GM12873 (cell line): ENCODE measurements around the gene SHC3.

Experiments used
- TF ChIP-seq, protein P1 (sequence below): IDR thresholded peaks from 2 replicates; pipeline ENCODE4 v1.5.1; 2012; ENCODE audit warnings: low read depth, mild to moderate bottlenecking, moderate library complexity, low read length, control low read depth; ENCODE audit not compliant: insufficient read depth; ENCODE audit errors: missing control alignments

The SHC3 gene

DNA sequence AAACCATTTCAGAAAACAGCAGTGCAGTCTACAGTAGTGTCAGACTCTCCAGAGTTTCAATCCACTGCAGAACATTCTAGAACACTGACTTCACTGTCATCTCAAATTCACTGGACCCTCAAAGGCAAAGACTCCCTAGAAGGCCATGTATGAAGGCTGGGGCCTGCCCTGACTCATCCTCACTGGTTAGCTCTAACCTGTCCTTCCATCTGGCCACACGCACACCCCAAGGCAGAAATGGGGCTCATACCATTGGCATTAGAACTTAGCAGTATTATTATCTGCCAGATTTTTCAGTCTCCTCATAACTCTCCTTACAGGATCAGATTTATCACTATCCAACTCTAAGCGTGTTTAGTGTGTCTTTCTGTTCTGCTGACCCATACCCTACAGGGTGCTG is 166.9 kb downstream of the SHC3 start:
- TF ChIP-seq, protein P1, sequence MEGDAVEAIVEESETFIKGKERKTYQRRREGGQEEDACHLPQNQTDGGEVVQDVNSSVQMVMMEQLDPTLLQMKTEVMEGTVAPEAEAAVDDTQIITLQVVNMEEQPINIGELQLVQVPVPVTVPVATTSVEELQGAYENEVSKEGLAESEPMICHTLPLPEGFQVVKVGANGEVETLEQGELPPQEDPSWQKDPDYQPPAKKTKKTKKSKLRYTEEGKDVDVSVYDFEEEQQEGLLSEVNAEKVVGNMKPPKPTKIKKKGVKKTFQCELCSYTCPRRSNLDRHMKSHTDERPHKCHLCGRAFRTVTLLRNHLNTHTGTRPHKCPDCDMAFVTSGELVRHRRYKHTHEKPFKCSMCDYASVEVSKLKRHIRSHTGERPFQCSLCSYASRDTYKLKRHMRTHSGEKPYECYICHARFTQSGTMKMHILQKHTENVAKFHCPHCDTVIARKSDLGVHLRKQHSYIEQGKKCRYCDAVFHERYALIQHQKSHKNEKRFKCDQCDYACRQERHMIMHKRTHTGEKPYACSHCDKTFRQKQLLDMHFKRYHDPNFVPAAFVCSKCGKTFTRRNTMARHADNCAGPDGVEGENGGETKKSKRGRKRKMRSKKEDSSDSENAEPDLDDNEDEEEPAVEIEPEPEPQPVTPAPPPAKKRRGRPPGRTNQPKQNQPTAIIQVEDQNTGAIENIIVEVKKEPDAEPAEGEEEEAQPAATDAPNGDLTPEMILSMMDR, result no peak

DNA sequence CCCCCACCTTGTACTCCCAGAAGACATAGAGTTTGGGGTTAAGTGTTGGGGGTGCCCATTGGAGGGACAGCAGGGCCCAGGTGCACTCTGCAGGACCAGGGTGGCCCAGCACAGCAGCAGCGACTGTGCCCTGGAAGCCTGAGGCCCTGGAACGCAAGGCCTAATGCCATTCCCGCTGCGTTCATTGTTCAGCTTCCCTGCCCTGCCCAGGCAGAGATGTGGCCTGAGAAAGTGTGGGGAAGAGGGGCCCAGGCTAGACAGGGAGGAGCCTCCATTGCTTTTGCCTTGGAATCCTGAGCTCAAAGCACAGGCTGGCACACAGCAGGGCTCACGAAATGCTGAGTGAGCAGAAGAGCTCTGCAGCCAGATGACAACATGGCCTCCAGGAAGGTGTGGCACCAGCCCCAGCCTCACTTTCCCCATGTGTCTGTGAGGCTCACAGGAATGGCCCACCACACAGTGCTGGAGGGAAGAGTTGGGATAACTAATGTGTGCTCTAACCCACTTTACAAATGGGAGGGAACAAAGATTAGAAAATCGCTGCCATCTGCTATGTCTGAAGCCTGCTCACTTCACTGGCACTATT is 168.0 kb downstream of the SHC3 start:
- TF ChIP-seq, protein P1, result no peak

DNA sequence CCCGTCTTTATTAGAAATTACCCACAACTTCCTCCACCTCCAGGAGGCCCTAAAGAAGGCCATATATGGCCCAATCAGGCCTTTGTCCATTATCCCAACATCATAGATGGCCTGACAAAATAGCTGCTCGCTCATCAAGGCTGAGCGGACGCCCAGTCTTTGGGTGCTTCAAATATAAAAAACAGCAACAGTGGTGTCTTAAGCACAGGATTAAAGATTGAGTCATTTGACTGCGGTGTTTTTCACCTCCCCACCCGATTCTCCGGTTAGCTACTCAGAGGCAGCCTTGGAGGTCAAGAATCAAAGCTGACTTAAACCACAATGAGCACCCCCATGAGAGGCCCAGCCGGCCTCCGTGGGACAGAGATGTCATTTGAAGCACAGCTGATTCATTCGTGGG is 168.6 kb downstream of the SHC3 start:
- TF ChIP-seq, protein P1, result no peak

DNA sequence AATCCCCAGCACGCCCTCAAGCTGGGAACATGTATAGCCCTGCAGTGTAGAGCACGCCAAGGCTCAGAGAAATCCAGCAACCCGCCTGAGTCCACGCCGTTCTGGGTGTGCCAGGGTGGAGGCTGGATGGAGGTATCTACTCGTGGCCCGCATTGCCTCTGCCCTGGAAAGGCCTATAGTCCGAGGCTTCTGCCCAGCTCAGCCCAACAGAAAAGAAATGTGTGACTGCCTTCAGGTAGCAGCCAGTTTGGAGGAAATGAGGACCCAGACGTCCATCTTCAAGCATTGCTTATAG is 169.1 kb downstream of the SHC3 start:
- TF ChIP-seq, protein P1, result no peak

DNA sequence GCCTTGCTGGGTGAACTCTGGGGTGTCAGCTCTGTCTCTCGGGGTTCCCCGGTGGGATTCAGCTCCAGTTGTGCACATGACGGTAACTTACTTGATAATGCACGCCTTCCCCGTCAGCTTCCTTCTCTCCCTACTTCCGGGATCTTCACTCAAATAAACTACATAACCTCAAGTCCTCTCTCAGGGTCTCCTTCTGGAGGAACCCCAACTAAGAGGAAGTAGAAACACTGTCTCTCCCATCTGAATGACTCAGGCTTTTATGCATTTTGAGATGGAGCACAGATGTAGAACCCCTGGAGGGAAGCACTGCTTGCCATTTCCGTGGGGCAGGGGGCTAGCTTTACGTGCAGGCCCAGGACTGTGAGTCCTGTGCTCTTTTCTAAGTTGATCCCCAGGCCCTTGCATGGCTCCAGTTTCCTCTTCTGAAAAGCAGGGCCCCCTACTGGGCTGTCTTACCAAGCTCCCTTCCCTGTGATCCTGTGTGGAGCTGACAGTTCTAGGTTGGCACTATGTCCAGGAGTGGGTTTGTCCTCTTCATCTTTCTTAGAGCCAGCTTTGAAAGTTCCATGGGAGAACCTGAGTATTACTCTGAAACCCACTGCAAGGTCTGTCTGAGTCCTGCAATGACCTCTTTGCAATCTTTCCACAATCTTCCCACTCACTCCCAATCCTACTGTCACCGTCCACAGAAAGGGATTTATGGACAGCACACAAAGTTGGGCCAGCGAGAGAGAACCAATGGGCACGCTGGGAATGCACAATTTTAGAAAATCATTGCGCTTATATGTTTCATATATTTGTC is 169.7 kb downstream of the SHC3 start:
- TF ChIP-seq, protein P1, result no peak

DNA sequence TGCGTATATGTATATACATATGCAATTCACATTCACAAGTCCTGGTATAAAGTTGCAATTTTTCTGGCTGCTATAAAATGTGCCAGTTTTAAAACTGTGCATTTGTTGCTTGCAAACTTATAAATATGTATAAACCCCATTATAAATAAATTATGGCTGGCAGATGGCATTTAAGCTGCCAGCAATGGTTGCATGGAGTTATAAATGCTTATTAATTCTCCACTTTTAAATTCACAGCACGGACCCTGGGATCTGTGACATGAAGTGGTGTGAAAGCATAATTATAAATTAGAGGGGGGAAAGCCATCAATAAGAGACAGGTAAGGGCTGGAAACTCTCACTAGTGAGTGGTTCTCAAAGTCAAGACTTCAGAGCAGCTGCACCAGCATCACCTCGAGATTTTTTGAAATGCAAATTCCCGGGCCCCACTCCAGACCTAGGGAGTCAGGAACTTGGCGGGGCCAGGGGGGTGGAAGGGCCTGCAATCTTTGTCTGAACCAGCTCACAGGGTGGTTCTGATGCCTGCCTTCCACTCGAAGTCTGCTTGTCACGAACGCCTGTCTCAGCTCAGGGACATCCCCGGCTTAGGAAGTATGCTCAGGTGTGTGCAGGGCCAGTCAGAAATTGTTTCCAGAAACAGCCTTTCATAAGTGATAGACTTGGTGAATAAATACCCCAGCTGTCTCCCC is 170.4 kb downstream of the SHC3 start:
- TF ChIP-seq, protein P1, result no peak

DNA sequence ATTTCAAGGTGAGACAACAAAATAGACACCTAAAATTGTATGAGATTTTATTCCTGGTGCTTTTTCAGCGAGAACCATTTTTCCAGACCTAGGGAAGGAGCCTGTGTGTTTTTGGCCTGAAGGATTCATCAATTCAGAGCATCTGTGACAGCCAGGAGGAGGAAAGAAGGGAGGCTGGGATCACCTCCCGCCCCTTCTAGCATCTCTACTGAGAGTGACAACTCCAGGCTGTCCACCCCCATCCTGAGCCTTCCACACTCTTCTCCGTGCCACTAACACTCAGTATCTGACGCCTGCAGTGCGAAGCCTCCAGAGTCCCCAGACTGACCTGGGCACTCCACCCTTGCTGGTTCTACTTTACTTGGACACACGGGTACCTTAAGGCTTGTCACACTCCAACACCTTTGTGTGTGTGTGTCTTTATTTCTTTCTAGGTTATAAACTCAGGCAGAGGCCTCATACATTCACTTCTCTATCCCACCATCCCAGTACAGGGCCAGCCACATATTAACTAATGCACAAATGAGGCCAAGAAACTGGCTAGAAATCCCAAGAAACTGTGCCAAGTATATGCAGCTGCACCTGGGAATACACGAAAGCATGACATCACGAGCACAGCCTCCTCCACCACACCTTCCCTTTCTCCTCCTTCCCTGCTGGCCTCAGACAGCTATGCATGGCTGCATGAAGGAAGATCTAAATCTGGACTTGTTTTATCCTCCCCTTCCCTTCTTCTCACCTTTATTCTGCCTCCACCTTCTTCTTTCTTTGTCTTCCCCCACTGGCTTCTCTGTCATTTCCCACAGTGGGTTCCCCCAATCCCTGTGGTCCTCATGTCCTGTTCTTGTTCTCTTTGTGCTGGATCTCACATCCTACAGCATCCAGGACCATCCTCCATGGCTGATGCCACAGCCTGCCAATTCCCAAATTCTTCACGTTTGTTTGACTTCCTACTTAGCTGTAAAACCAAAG is 171.3 kb downstream of the SHC3 start:
- TF ChIP-seq, protein P1, result no peak
